KOPT-K1 (cell line): ENCODE results near the gene E2F6.

Source experiments
- H3K27ac ChIP-seq: fragments of 200-600 bp; sonication (generic); 2 replicates; pipeline ENCODE4 v1.5.1; 2016; ENCODE audit warnings: antibody characterized with exemption, mild to moderate bottlenecking, low read depth, low read length; ENCODE audit not compliant: poor library complexity, severe bottlenecking
- H3K36me3 ChIP-seq: fragments of 200-600 bp; sonication (generic); 2 replicates; pipeline ENCODE4 v1.5.1; 2017; ENCODE audit warnings: antibody characterized with exemption, mild to moderate bottlenecking, low read length, moderate library complexity; ENCODE audit not compliant: insufficient read depth
- H3K9me3 ChIP-seq: fragments of 200-600 bp; sonication (generic); 2 replicates; pipeline ENCODE4 v1.5.1; 2017; ENCODE audit warnings: antibody characterized with exemption, low read length, mild to moderate bottlenecking; ENCODE audit not compliant: insufficient read depth, poor library complexity, severe bottlenecking

Gene E2F6

DNA sequence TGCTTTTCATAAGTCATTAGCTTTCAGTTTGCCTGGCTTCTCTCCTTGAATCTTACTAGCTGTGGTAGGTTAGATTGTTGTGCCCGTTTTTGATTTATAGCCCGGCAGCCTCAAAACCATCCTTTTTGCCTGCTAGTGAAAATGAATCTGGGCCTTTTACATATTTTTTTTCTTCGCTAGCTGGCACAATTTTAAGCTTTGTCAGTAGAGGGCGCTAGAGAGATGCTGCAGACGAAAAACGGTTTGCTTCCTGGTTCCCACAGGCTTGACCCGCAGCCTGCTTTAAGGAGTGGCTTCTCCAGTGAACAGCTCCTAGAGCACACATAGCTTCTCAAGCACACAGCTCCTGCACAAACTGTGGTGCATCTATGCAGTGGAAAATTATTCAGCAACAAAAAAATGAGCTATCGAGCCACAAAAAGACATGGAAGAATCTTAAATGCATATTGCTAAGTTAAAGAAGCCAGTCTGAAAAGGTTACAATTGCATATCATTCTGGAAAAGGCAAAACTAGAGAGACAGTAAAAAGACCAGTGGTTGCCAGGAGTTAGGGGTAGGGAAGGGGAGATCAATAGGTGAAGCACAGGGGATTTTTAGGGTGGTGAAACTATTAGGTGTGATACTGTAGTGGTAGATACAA is 47.9 kb downstream of the E2F6 start:
- H3K36me3 ChIP-seq: no peaks in the 10 kb centered on the region
- H3K27ac ChIP-seq: no peak overlapping the region

DNA sequence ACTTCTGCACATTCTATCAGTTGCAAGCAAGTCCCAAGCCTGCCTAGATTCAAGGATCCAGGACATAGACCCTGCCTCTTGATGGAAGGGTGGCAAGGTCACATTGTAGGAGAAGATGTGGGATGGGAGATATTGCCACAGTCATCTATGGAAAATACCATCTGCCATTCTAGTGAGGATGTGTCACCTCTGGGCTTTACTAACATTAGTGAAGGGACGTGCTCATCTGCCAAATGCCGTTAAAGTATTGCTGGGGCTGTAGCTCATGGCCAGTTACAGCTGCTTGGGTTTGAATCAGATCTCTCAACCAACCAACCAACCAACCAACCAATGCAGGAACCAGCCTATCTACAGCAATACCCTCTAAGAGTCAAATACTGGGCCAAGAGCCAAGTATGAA is 49.0 kb downstream of the E2F6 start:
- Histone ChIP-seq H3K27ac (no peak overlapping the region), H3K9me3 (peaks cover 6% of the 10 kb centered on the region), H3K36me3 (no peaks in the 10 kb centered on the region)

More for the DNA sequence above, 47.9 kb downstream of the E2F6 start:
- peaks cover 6% of the 10 kb centered on the region for H3K9me3 ChIP-seq

GRCh38 chr2:11416186-11416585 is 49.8 kb downstream of the E2F6 start:
- no peaks in the 10 kb centered on the region for H3K36me3 ChIP-seq
- peaks cover 6% of the 10 kb centered on the region for H3K9me3 ChIP-seq
- H3K27ac ChIP-seq: no peak overlapping the region

- Histone ChIP-seq H3K27ac (no peak overlapping the region), H3K36me3 (no peaks in the 10 kb centered on the region), H3K9me3 (peaks cover 6% of the 10 kb centered on the region)
These were observed 51.4 kb downstream of the E2F6 start for GRCh38 chr2:11414372-11415124.

GRCh38 chr2:11412449-11412810 is 53.5 kb downstream of the E2F6 start:
- H3K36me3 ChIP-seq: no peaks in the 10 kb centered on the region
- H3K27ac ChIP-seq: no peak overlapping the region
- no peaks in the 10 kb centered on the region for H3K9me3 ChIP-seq

- no peak overlapping the region for H3K27ac ChIP-seq
- H3K36me3 ChIP-seq: no peaks in the 10 kb centered on the region
These were observed 54.1 kb downstream of the E2F6 start for GRCh38 chr2:11411768-11412448.

GRCh38 chr2:11411244-11411643 is 54.7 kb downstream of the E2F6 start:
- H3K27ac ChIP-seq: no peak overlapping the region
- no peaks in the 10 kb centered on the region for H3K36me3 ChIP-seq
- no peaks in the 10 kb centered on the region for H3K9me3 ChIP-seq

More at GRCh38 chr2:11411768-11412448, 54.1 kb downstream of the E2F6 start:
- no peaks in the 10 kb centered on the region for H3K9me3 ChIP-seq

DNA sequence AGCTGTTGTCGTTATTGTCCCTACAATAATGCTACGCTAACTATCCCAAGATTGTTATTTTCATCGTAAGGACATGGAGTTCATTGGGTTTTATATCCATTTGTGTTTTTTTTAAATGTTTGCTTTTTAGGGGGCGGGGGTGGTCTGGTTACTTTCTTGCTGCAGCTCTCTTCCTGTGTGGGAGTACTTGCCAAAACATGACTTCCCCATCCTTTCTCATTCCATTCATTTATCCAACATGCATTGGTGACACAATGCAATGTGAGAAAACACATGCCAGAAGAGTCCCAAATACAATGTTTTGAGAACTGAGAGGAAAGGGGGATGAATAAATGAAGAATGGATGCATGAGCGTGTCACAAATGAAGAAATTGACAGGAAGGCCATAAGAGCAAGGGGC is 55.9 kb downstream of the E2F6 start:
- no peaks in the 10 kb centered on the region for H3K9me3 ChIP-seq
- no peaks in the 10 kb centered on the region for H3K36me3 ChIP-seq
- H3K27ac ChIP-seq: no peak overlapping the region

- no peaks in the 10 kb centered on the region for H3K36me3 ChIP-seq
- no peaks in the 10 kb centered on the region for H3K9me3 ChIP-seq
- H3K27ac ChIP-seq: no peak overlapping the region
These were observed 56.4 kb downstream of the E2F6 start for GRCh38 chr2:11409572-11409959.

GRCh38 chr2:11408959-11409571 is 56.9 kb downstream of the E2F6 start:
- Histone ChIP-seq H3K36me3 (no peaks in the 10 kb centered on the region), H3K27ac (no peak overlapping the region), H3K9me3 (no peaks in the 10 kb centered on the region)

DNA sequence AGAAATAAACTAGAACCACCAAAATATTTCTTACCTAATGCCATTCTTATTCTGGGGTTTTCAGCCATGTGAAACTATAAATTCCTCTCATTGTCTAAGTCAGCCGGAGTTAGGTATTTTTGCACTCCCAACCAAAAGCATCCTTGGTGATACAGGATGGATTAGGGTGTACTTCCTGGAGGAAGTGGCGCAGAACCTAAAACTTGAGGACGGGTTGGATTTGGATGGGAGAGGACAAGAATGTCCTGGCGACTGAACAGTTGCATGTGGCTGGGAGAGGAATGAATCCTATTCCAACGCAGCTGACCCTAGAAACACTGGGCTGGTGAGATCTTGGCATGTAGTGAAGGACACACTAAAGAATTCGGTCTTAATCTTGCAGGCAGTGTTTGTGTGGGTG is 58.5 kb downstream of the E2F6 start:
- no peak overlapping the region for H3K27ac ChIP-seq
- H3K9me3 ChIP-seq: no peaks in the 10 kb centered on the region
- no peaks in the 10 kb centered on the region for H3K36me3 ChIP-seq

DNA sequence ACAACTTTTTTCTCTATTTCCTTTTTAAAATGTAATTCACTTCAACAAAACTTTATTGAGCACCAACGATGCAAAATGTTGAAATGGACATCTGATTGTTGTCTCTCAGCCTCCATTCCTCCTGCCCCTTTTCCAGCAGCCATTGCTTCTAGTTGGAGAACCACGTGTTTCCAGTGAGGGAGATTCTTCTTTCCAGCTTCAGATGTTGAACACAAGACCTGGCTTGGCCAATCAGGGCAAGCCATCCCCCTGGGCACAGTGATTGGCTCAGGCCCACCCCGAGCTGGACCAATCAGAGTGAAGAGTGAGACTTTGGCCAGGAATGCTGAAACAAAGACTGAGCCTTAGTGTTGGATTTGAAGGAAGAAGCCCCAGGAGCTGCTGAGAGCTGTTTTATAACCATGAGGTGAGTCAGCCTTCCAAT is 59.0 kb downstream of the E2F6 start:
- Histone ChIP-seq H3K9me3 (no peaks in the 10 kb centered on the region), H3K27ac (no peak overlapping the region), H3K36me3 (no peaks in the 10 kb centered on the region)

DNA sequence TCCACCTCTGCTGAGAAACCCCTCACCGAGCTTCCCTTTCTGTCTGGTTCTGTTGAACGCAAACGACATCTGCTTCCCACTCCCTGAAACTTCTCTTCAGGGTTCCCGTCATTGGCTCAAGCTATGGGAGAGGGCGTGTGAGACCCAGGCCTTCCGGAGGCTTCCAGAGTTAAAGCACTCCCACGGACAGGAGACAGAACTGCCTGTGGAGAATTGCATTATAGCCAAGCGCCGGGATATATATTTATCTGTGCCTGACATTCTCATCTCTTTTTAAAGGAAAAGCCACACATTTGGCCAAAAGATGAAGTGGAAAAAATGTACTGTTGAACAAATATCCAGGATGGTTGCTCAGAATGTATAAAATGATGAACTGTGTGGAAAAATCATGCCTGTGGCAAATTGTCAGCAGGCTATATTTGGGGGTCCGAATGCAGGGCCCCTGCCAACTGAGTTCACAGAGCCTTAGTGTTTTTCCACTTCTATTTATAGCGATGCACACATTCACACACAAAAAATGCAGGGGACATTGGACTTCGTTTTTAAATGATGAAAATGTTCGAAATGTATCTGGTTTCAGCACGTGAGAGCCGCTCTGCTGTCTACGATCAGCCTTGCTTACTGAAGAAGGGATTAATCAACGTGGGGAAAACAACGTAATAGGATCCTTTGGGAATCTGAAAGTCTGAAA is 59.5 kb downstream of the E2F6 start:
- H3K36me3 ChIP-seq: no peaks in the 10 kb centered on the region
- no peaks in the 10 kb centered on the region for H3K9me3 ChIP-seq
- no peak overlapping the region for H3K27ac ChIP-seq

DNA sequence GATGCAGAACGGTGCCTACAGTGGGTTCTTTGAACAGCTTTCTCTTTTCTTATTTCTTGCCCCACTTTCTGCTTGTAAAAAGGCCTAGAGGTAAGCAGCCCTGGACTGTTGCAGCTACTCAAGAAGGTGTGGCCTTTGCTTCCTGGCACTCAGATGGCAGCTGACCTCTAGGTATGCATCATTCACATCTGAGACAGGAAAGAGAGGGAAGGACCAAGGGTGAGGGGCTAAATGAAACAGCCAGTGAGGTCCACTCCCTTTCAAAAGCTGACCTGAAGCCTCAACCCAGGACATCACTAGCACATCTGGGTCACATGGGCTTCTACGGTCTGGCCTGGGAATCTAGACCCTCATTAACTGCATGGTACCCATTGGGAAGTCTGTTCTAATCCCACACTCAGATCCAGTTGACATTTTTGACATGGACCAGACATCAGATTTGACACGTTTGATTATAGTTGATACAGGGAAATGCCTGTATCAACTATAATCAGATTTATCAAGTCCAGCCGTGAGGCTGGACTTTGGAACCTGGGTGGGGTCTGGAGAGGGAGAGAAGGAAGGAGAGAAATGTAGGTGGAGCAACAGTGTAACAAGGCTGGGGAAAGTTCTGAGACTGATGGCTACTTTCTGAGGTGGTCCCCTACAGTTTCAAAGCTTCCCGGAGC is 60.2 kb downstream of the E2F6 start:
- Histone ChIP-seq H3K27ac (no peak overlapping the region), H3K36me3 (no peaks in the 10 kb centered on the region)

More for the DNA sequence above, 60.2 kb downstream of the E2F6 start:
- H3K9me3 ChIP-seq: no peaks in the 10 kb centered on the region
